NCI-H1105 treated with DMSO at 0.1 percent for 48 hours (cell line): ENCODE measurements around the gene DEPDC5.

Experiments used
- DNase-seq: peaks from one replicate; lab custom pipeline; 2025; lab: John Stamatoyannopoulos, UW

The DEPDC5 gene

DNA sequence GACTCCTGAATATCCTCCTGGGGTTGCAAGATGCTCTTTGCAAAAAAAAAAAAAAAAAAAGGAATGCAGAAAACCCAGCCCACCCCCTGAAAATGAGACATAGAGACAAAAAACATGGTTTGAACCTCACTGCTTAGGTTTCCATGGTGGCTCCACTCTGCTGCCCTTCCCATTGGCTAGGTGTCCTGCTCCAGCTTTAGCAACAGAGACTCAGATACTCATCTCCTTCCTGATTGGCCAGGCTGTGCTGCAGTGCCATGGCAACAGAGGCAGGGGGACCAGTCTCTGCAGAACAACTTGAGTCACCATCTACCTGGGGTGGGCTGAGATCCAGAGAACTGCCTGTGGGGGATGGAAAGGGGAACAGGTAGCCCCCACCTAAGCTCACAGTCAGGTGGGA lies 173.2 kb downstream of the DEPDC5 start:
- peak; percentile 9 for DNase-seq

DNA sequence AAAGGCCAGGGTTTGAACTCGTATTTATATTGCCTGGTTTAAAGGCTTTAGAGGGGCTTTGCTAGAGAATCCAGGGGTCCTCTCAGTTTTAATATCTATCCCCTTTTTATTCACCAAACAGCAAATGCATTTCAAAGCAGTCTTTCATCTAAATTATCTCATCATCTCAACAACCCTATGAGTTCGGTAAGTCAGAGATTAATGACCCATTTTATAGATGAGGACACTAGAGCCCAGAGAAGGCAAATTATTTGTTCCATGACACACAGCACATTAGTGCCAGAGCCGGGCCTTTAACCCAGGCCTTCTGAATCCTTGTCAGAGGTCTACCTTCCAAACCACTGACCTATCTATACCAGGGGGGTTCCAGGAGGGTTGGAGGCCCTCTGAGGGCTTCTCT lies 173.7 kb downstream of the DEPDC5 start:
- DNase-seq, result no peak

GRCh38 chr22:31929167-31929930 lies 175.5 kb downstream of the DEPDC5 start:
- DNase-seq, result no peak

DNA sequence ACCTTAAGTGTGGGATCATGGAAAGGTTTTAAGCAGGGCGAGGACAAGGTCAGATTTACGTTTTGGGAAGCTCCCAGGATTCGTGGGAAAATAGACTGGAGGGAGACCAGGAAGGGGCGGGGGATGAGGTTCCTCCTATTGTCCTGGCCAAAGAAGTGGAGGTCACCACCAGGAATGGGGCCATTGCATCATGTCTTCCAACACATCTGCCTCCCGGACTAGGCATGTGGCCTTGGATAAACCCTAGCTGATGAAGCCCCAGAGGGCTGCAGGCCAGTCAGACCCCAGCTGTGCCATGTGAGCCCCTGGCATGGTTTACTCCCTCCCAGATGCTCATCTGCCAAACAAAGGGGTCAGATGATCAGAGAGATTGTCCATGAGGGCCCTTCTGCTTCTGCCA lies 179.0 kb downstream of the DEPDC5 start:
- DNase-seq, result no peak

DNA sequence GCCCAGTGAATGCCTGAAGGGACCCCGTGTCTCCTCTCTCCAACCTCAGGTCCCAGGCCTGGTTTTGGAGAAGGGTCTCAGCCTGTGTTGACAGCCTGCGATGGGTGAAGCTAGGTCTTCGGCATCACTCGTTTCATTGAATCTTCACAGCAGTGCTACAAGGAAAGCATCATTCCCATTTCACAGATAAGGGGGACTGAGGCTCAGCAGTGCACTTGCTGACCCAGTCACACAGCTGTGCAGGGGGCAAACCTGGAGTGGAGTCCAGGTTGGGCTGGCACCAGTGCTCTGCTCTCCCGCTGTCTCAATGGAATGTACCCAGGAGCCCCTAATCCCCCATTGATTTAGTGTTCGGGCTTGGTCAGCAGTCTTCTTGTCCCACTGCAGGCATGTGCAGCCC lies 179.6 kb downstream of the DEPDC5 start:
- no peak for DNase-seq

DNA sequence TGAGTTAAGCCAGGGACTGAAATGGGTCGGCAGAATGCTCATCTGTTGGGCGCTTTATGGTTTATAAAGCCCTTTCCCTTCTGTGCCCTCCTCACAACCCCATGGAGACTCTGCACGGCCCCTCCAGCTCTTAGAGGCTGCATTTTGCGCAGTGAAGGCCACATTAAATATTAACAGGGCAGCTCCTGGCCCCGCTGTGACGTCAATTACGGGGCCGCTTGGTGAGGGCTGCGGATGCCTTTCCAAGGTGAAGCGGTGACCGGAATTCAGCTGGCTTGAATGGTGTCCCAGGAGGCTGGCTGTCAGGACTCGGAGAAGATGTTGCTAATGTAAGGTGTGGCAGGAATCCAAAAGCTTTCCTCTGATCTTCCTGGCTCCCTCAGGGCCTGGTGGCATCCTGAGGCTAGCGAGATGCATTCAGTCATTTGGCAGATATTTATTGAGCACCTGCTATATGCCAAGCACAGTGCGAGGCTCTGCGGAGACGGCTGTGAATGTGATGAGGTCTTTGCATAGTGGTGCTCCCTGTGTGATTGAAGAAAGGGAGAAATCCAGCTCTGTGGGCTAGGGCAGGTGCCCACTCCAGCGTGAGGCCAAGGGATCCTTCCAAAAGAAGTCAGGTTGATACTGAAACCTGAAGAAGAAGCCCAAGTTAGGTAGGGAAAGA lies 180.1 kb downstream of the DEPDC5 start:
- no peak for DNase-seq

DNA sequence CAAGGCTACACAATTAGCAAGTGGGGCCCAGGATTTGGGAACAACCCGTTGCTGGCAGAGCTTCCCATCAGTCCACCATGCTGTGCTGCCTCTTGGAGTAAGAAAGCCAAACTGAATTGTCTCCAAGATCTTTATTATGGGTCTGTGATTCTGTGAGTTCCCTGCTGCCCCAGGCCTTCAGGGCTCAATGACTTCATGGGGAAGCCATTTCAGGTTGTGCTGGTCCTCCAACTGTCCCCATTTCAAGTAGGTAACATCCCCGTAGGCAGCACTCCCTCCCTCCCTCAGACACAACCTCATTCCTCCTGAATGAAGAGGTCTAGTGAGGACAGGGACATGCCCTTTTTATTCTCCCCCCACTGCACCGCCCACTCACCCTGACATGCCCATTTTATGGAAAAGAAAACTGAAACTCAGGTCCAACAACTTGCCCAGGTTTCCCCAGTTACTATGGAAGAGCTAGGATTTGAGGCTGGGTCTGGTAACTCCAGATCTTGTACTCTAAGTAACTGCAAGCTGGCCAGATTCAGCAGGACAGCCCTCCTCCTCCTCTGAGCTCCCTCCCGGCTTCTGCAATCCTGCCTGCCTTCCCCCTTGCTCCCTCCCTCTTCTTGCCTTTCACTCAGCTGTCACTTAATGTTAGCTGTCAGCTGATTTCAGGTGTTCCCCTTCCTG lies 182.3 kb downstream of the DEPDC5 start:
- no peak for DNase-seq

DNA sequence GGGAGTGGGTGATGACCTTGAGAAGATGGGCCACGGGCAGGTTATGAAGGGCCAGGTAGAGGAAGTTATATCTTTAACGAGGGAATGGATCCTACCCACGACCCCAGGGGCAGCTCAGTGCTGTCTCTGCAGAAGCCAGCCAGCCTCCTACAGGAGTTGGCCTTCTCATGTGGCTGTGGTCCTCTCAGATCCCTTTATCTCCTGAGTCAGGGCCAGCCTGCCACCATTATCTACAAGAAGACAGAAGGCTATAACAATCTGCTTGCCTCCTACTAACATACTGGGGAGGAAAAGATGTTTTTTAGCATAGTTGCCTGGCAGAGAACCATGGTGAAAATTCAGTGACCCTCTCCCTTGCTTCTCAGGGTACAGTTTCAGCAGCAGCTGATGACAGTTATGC lies 183.5 kb downstream of the DEPDC5 start:
- DNase-seq, result no peak

GRCh38 chr22:31938296-31938695 lies 184.5 kb downstream of the DEPDC5 start:
- DNase-seq, result no peak

DNA sequence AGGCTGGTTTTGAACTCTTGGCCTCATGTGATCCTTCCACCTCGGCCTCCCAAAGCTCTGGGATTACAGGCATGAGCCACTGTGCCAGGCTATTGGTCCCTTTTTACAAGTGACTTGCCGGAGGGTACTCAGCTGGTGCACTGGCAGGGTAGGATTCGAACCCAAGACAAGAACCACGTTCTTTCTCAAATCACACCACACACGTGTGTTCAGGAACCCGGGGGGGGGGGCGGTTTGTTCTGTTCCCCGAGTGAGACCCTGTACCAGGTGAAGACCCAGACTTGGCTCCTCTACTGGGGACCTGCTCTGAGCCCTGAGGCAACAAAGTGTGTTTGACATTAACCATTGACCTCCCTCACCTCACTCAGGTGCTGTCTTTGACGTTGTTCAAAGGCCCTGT lies 186.7 kb downstream of the DEPDC5 start:
- no peak for DNase-seq

DNA sequence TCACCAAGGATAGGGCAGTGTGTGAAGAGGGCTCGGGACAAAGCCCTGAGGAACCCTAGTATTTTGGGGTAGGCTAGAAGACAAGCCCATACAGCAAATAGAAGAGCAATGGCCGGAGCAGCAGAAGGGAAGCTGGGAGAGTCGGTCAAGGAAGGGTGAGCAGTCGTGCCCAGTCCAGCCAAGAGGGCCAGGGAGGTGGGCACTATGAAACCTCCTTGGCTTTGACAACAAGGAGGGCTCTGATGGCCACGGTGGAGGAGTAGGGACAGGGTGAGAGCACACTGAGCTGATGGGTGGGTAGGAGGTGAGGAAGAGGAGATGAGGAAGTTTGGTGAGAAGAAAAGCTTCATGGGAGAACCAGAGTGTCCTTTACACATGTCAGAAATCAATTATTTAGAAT lies 188.3 kb downstream of the DEPDC5 start:
- DNase-seq, result no peak

GRCh38 chr22:31943206-31943977 lies 189.6 kb downstream of the DEPDC5 start:
- no peak for DNase-seq

DNA sequence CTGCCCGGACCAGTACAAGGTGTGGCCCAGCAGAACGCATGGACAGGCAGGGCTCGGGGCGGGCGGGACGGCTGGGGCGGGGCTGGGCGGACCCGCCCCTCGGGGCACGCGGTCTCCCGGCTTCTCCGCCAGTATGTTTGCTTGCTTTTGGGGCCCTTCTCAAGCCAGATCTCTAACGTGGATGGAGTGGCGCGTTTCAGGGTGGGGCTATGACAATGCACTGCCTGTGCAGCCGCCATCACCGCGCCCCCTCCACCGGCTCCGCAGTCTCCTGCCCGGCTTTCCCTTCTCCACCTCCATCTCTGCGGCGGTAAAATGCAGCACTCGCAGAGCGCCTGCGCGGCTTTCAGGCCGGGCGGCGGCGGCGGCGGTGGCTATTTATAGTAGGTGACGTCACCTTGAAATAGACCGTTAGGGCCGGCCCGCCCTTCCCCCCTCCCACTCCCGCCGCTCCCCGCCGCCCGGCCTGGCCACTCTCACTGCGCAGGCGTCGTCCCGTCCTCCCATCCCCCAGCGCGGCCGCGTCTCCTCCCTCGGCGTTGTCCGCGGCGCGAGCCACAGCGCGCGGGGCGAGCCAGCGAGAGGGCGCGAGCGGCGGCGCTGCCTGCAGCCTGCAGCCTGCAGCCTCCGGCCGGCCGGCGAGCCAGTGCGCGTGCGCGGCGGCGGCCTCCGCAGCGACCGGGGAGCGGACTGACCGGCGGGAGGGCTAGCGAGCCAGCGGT lies 190.3 kb downstream of the DEPDC5 start, which contains the start of gene YWHAH:
Gene YWHAH, plus strand, starts transcription at position 558 of the 722 bp plus-strand sequence. CDS start 199 bp downstream, outside the sequence.
- peak; percentile 91 for DNase-seq

DNA sequence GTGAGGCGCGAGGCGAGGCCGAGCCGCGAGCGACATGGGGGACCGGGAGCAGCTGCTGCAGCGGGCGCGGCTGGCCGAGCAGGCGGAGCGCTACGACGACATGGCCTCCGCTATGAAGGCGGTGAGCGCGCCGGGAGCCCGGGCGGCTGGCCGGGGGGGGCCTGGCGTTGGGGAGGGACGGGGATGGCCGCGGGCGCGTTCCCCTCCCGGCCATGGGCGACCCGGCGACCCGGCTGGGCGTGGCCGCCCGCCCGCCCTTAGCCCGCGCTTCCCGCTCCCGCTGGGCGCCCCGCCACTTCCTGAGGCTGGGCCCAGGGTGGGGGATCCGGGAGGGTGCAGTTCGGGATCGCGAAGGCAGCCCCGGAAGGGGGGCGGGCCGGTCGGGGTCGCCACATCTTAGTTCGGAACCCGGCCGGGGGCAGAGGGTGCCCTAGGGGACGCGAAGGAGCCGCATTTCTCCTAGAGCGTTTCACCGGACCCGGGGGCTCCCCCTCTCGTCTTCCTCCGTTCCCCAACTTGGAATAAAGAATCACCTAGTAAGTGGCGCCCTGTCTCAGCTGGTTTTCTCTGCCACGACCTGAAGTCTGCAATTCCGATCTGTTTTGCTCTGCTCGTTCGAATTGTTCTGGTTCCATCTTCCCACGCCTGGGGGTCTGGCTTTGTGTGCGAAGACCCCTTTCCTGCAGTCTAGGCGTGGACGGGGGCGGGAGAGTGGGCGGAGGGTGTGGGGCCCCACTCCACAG lies 191.1 kb downstream of the DEPDC5 start:
- DNase-seq, result no peak

DNA sequence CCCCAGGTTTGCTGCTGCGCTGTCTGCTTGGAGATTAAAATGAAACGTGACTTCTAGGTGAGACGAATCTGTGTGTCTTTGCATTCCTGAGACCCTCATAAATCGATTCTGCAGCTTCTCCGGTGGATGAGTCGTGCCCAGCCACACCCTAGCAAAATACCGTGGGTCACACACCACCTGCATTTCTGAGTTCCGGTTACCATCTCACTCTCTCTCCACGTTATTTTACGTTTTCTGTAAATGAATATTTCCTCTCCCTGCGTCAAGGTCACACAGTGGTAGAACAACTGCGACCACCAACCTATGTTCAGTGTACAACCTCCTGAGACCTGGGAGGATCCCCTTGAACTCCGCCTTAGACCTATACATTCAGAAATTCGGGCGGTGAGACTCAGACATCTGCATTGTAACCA lies 191.6 kb downstream of the DEPDC5 start:
- DNase-seq, result no peak

- DNase-seq, result no peak
Measured at GRCh38 chr22:31945971-31946680, 192.3 kb downstream of the DEPDC5 start.

GRCh38 chr22:31947296-31947695 lies 193.5 kb downstream of the DEPDC5 start:
- DNase-seq, result peak; percentile 13

DNA sequence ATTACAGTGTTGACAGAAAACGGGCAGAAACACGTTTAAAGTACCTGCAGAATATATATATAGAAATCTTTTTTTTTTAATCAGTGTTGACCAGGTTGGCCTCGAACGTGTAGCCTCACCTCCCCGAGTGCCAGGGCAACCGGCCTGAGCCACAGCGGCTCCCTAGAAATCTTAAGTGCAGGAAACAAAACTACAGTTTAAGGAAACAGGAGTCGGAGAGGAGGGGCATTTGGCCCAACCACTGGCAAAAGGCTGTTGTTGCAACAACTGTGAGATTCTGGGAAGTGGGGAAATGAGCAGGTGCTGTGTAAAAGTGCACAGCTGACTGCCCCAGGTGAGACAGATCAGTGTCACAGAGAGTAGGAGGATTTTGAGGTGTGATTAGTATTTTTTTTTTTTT lies 194.2 kb downstream of the DEPDC5 start:
- no peak for DNase-seq

GRCh38 chr22:31950226-31950625 lies 196.4 kb downstream of the DEPDC5 start:
- no peak for DNase-seq
